Gastroesophageal sphincter (tissue), 4 donors: Measurements from ENCODE around the gene NR6A1. TPM values are rescaled to one million over a fixed set of nuclear protein-coding genes. Genes with fewer than 3 reads are reported as not detected.
"Not testable (repeated sequence)": the region's sequence is repeated elsewhere in the genome, so short reads cannot be mapped to it uniquely, and the experiment has no call there.

Experiments used
- ATAC-seq: fragments of 150-250 bp; one replicate; pipeline ENCODE4 v1.9.1; 2016; ENCODE audit warnings: mild to moderate bottlenecking, moderate library complexity
- H3K27ac ChIP-seq, 4 donors: fragments of 200-600 bp; sonication (generic) in 3 of 4; 1 replicate in 3 of 4; 2 replicates in 1 of 4; pipeline ENCODE4 v1.5.1; 2016 to 2019
- H3K27me3 ChIP-seq: fragments of 200-600 bp; sonication (generic); one replicate; pipeline ENCODE4 v1.5.1; 2019
- H3K36me3 ChIP-seq, 2 donors: fragments of 200-600 bp; sonication (generic); one replicate each; pipeline ENCODE4 v1.5.1; 2019; ENCODE audit warnings: control low read depth in 1 of 2
- H3K4me1 ChIP-seq, 3 donors: fragments of 200-600 bp; sonication (generic); 1 replicate in 2 of 3; 2 replicates in 1 of 3; pipeline ENCODE4 v1.5.1; 2016 to 2019; ENCODE audit warnings: control low read depth in 2 of 3
- H3K4me3 ChIP-seq, 2 donors: fragments of 200-600 bp; sonication (generic); one replicate each; pipeline ENCODE4 v1.5.1; 2019; ENCODE audit warnings: mild to moderate bottlenecking in 1 of 2, moderate library complexity in 1 of 2
- H3K9me3 ChIP-seq, 3 donors: fragments of 200-600 bp; sonication (generic); one replicate each; pipeline ENCODE4 v1.5.1; 2017 to 2019; ENCODE audit warnings: control low read depth in 2 of 3
- CTCF ChIP-seq, 4 experiments: fragments of 200-600 bp in 2 of 4; fragments of 450-650 bp in 2 of 4; sonication (generic) in 1 of 4; IDR thresholded peaks; one replicate each; pipeline ENCODE4 v1.5.1; 2017 to 2019; ENCODE audit warnings: antibody characterized with exemption in 4 of 4, mild to moderate bottlenecking in 2 of 4, moderate library complexity in 2 of 4
- EP300 ChIP-seq: sonication (generic); formaldehyde crosslinking; IDR thresholded peaks from one replicate; pipeline ENCODE4 v1.6.1; 2017; ENCODE audit warnings: antibody characterized with exemption, mild to moderate bottlenecking
- POLR2A ChIP-seq, 2 donors: fragments of 450-650 bp; IDR thresholded peaks; one replicate each; pipeline ENCODE4 v1.6.1; 2017; ENCODE audit warnings: antibody characterized with exemption in 2 of 2, mild to moderate bottlenecking in 2 of 2, moderate library complexity in 1 of 2
- POLR2AphosphoS5 ChIP-seq: sonication (generic); formaldehyde crosslinking; IDR thresholded peaks from one replicate; pipeline ENCODE4 v1.6.1; 2017; ENCODE audit warnings: antibody characterized with exemption
- WGBS, 2 donors: methylation state at CpG; one replicate each; pipeline ENCODE4 v1.1.5; 2018; ENCODE audit warnings: low coverage in 1 of 2; 5-methylcytosine and 5-hydroxymethylcytosine counted together
- total RNA-seq, 4 donors: library from RNA; depleted of rRNA; stranded (reverse); fragments of >200 nt; gene quantifications; one replicate each; pipeline ENCODE4 v1.1.0, GENCODE V29; 2016

Gene NR6A1
- total RNA-seq, 4 donors from 2014 or later, result 0.16 to 4.4 (median 0.62) TPM

GRCh38 chr9:124735121-124735520 is 36.0 kb downstream of the NR6A1 start:
- Histone ChIP-seq H3K4me1 (no peaks in the 10 kb centered on the region), H3K9me3 (no peaks in the 10 kb centered on the region), H3K27me3 (no peaks in the 10 kb centered on the region), H3K4me3 (no peak overlapping the region), H3K36me3 (no peaks in the 10 kb centered on the region), H3K27ac (no peak overlapping the region)
- no peak for ATAC-seq
- TF ChIP-seq POLR2AphosphoS5, result no peak
- TF ChIP-seq CTCF (IDR thresholded peaks at IDR 0.05), result no peak
- no peak for TF ChIP-seq POLR2A (IDR thresholded peaks at IDR 0.05)
- TF ChIP-seq EP300, result no peak

GRCh38 chr9:124734741-124735083 is 36.4 kb downstream of the NR6A1 start:
- H3K4me1 ChIP-seq, ATAC-seq, H3K36me3 ChIP-seq, H3K4me3 ChIP-seq, H3K27ac ChIP-seq, H3K9me3 ChIP-seq, H3K27me3 ChIP-seq: not testable (repeated sequence)
- WGBS, 2 donors, result 81 to 92% methylated on average over 4 to 7 of the region's 7 CpGs

- H3K27ac ChIP-seq, result no peak overlapping the region
Measured at GRCh38 chr9:124733964-124734740, 37.0 kb downstream of the NR6A1 start.

GRCh38 chr9:124730772-124731171 is 40.3 kb downstream of the NR6A1 start:
- ATAC-seq, result no peak
- Histone ChIP-seq H3K36me3 (no peaks in the 10 kb centered on the region), H3K4me3 (no peak overlapping the region), H3K27me3 (no peaks in the 10 kb centered on the region), H3K9me3 (no peaks in the 10 kb centered on the region), H3K27ac (no peak overlapping the region), H3K4me1 (no peaks in the 10 kb centered on the region)
- WGBS, 2 donors, result 100% methylated on average over 2 of the region's 2 CpGs; no CpG with 5 or more reads in 1 of the 2 donors
- TF ChIP-seq POLR2A (IDR thresholded peaks at IDR 0.05) (no peak), POLR2AphosphoS5 (no peak), EP300 (no peak), CTCF (IDR thresholded peaks at IDR 0.05) (no peak)

More at GRCh38 chr9:124733964-124734740, 37.0 kb downstream of the NR6A1 start:
- no peaks in the 10 kb centered on the region for H3K9me3 ChIP-seq
- no peaks in the 10 kb centered on the region for H3K4me1 ChIP-seq
- H3K4me3 ChIP-seq, result no peak overlapping the region
- WGBS, 2 donors, result 81 to 85% methylated on average over 10 of the region's 14 CpGs
- TF ChIP-seq CTCF (IDR thresholded peaks at IDR 0.05) (no peak), POLR2A (IDR thresholded peaks at IDR 0.05) (no peak), POLR2AphosphoS5 (no peak), EP300 (no peak)
- H3K27me3 ChIP-seq, result no peaks in the 10 kb centered on the region
- no peaks in the 10 kb centered on the region for H3K36me3 ChIP-seq
- no peak for ATAC-seq

GRCh38 chr9:124726886-124727285 is 44.2 kb downstream of the NR6A1 start:
- Histone ChIP-seq H3K4me3 (no peak overlapping the region), H3K9me3 (no peaks in the 10 kb centered on the region), H3K27ac (no peak overlapping the region), H3K27me3 (no peaks in the 10 kb centered on the region), H3K36me3 (no peaks in the 10 kb centered on the region), H3K4me1 (no peaks in the 10 kb centered on the region)
- TF ChIP-seq CTCF (IDR thresholded peaks at IDR 0.05) (no peak), POLR2AphosphoS5 (no peak), EP300 (no peak), POLR2A (IDR thresholded peaks at IDR 0.05) (no peak)
- WGBS, 2 donors, result 50 to 90% methylated on average over 1 of the region's 1 CpG
- ATAC-seq, result no peak
